AG10803 (cell line): ENCODE measurements around the gene PRMT1.

Source experiments
- DNase-seq: peaks from one replicate; pipeline ENCODE4 v3.0.0; 2010; ENCODE audit warnings: low read depth
- H3K4me3 ChIP-seq: 2 replicates; pipeline ENCODE4 v1.5.1; 2011; ENCODE audit warnings: mild to moderate bottlenecking, low read length, control low read depth
- TF ChIP-seq, protein P1 (sequence below): conservative IDR thresholded peaks from 2 replicates; pipeline ENCODE4 v1.5.1; 2011; ENCODE audit warnings: mild to moderate bottlenecking, low read length, control low read depth, inconsistent platforms

Gene PRMT1

GRCh38 chr19:49636233-49636932, 40.7 kb upstream of the PRMT1 start:
- TF ChIP-seq, protein P1, sequence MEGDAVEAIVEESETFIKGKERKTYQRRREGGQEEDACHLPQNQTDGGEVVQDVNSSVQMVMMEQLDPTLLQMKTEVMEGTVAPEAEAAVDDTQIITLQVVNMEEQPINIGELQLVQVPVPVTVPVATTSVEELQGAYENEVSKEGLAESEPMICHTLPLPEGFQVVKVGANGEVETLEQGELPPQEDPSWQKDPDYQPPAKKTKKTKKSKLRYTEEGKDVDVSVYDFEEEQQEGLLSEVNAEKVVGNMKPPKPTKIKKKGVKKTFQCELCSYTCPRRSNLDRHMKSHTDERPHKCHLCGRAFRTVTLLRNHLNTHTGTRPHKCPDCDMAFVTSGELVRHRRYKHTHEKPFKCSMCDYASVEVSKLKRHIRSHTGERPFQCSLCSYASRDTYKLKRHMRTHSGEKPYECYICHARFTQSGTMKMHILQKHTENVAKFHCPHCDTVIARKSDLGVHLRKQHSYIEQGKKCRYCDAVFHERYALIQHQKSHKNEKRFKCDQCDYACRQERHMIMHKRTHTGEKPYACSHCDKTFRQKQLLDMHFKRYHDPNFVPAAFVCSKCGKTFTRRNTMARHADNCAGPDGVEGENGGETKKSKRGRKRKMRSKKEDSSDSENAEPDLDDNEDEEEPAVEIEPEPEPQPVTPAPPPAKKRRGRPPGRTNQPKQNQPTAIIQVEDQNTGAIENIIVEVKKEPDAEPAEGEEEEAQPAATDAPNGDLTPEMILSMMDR, result no peak
- no peak overlapping the region for H3K4me3 ChIP-seq
- DNase-seq, result no peak

DNA sequence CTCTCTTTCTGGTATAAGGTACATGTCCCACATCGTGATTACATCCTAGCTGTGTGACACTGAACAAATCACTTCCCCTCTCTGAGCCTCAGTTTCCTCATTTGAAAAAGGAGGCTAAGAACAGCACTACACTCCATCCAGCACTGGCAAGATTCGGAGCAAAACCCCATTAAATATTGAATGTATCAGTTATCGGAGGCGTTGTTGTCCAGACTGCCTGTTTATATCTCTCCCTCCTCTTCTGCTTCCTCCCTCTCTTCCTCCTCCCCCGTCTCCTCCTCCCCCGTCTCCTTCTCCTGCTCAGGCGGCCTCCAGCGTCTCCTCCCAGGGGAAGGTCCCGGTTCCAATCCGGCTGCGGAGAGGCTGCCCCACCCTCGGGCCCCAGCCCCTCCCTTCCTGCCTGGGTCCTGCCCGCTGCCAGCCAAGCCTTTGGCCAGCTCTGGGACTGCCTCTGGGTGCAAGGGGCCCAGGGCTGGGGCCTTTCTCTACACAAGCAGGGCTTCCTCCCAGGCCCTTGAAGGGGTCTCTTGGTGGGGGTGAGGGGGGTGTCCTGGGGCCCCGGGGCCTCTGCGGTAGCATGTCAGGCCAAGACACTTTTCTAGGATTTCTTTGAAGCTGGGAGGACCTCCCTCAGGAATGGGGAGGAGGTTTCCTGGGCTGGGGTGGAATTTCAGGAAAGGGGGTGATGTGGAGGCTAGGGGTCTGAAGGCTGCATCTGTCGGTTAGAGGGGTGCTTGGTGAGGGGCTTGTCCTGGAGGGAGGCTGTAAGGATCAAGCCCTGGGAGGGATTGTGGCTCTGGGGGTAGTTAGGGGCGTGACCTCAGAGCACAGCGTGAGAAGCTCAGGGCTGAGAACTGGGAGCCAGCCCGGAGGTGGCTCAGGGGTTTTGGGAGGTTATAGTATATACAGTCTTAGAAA, 39.0 kb upstream of the PRMT1 start:
- peak; percentile 82 for DNase-seq
- peak overlapping the region; percentile 87 for H3K4me3 ChIP-seq
- TF ChIP-seq, protein P1, result no peak

GRCh38 chr19:49639401-49640112, 37.5 kb upstream of the PRMT1 start:
- DNase-seq, result no peak
- TF ChIP-seq, protein P1, result no peak
- peak overlapping the region; percentile 87 for H3K4me3 ChIP-seq

DNA sequence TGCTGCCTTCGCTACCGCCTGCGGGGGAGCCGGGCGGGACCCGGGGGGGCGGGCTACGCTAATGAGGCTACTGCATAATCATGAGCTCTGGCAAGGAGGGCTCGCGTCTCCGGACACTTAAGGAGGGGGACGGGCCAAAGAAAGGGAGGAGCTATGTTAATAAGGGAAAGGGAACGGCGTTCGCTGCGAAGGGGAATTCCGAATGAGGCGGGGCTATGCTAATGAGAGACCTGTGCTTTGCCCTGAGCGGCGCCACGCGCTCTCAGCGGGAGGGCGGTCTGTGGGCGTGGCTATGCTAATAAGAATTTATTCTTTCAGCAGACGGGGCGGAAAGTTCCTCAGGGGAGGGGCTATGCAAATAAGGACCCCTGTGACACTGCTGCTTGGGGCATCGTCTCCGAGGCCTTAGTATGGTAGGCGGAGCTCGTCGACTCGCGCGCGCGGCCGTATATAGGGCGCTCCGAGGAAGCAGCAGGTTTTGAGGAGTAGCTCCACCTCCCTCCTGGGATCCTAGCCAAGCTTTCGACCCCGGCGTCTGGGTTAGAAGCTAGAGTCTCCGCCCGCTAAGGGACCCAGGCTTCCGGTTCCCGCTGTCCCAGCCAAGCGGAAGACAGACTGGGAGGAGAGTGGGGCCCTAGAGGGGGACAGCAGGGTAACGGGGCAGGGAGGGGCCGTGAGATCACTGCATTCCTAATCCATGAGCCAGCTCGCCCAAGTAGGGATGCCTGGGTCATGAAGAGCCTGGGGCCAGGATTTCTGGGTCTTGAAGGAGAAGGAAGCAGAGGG, 36.8 kb upstream of the PRMT1 start, which contains the start of gene RRAS:
Gene RRAS (minus strand): TSS at position 31 of the 786 bp plus-strand sequence. CDS start 45 bp downstream, outside the sequence.
- peak; percentile 100 for DNase-seq
- H3K4me3 ChIP-seq, result peak within 1 kb of the TSS; percentile 87
- TF ChIP-seq, protein P1, result no peak

GRCh38 chr19:49641688-49642491, 35.2 kb upstream of the PRMT1 start, which contains the start of gene SCAF1:
SCAF1 (plus strand) TSS chr19:49642209; CDS start chr19:49645027, 2,818 bp downstream.
- DNase-seq, result peak; percentile 100
- TF ChIP-seq, protein P1, result no peak
- H3K4me3 ChIP-seq, result peak within 1 kb of the TSS; percentile 98
